SIG-M5 (cell line): ENCODE measurements around the gene TMEM238.

Experiments
- DNase-seq: peaks from one replicate; lab custom pipeline; 2025; lab: John Stamatoyannopoulos, UW

The TMEM238 gene

GRCh38 chr19:55377356-55378131 lies 6.5 kb downstream of the TMEM238 start:
- DNase-seq = no peak

GRCh38 chr19:55376241-55376933 lies 7.7 kb downstream of the TMEM238 start, which contains the start of gene TMEM190:
TMEM190 (plus strand) TSS chr19:55376826; CDS start chr19:55376854, 28 bp downstream.
- no peak for DNase-seq

- DNase-seq = no peak
These were observed 9.9 kb downstream of the TMEM238 start for GRCh38 chr19:55373993-55374757.

GRCh38 chr19:55373306-55373992 lies 10.6 kb downstream of the TMEM238 start:
- DNase-seq = no peak

GRCh38 chr19:55372316-55373081 lies 11.6 kb downstream of the TMEM238 start:
- DNase-seq = no peak

- DNase-seq = no peak
These were observed 13.6 kb downstream of the TMEM238 start, which contains the start of gene IL11 for GRCh38 chr19:55370305-55370988. IL11 (minus strand) TSS chr19:55370463; CDS start chr19:55370310, 153 bp downstream.

- no peak for DNase-seq
These were observed 14.3 kb downstream of the TMEM238 start for GRCh38 chr19:55369653-55370304.

- no peak for DNase-seq
These were observed 15.2 kb downstream of the TMEM238 start for GRCh38 chr19:55368701-55369563.

- DNase-seq = no peak
These were observed 16.0 kb downstream of the TMEM238 start for GRCh38 chr19:55368106-55368505.

GRCh38 chr19:55366790-55367189 lies 17.3 kb downstream of the TMEM238 start:
- no peak for DNase-seq

- no peak for DNase-seq
These were observed 18.1 kb downstream of the TMEM238 start for GRCh38 chr19:55365964-55366363.

GRCh38 chr19:55365245-55365644 lies 18.8 kb downstream of the TMEM238 start:
- DNase-seq = no peak

- DNase-seq = no peak
These were observed 20.9 kb downstream of the TMEM238 start, which contains the start of gene GARIN5B for GRCh38 chr19:55362990-55363716. GARIN5B (minus strand) TSS chr19:55363260; CDS start chr19:55363066, 194 bp downstream.

- no peak for DNase-seq
These were observed 21.7 kb downstream of the TMEM238 start for GRCh38 chr19:55362174-55362989.

- no peak for DNase-seq
These were observed 23.2 kb downstream of the TMEM238 start for GRCh38 chr19:55360902-55361301.

GRCh38 chr19:55358943-55359908 lies 24.9 kb downstream of the TMEM238 start:
- no peak for DNase-seq
